HPDE6-E6E7 (cell line): ENCODE data around the gene RAB3C.

Experiments used
- DNase-seq: peaks from one replicate; pipeline ENCODE4 v3.0.0; 2011; ENCODE audit warnings: missing footprints; ENCODE audit errors: extremely low spot score

RAB3C gene

DNA sequence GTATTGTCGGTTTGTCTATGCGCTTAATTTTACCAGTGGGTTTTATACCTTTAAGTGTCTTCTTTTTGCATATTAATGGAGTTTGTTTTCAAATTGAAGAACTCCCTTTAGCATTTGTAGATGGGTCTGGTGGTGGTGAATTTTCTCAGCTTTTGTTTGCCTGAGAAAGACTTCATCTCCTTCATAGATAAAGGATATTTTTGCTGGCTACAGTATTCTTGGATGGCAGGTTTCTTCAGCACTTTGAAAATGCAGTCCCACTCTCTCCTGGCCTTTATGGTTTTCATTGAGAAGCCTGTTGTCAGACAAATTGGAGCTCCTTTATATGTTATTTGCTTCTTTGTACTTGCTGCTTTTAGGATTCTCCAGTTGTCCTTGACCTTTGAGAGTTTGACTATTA, 142.1 kb downstream of the RAB3C start:
- DNase-seq = no peak

DNA sequence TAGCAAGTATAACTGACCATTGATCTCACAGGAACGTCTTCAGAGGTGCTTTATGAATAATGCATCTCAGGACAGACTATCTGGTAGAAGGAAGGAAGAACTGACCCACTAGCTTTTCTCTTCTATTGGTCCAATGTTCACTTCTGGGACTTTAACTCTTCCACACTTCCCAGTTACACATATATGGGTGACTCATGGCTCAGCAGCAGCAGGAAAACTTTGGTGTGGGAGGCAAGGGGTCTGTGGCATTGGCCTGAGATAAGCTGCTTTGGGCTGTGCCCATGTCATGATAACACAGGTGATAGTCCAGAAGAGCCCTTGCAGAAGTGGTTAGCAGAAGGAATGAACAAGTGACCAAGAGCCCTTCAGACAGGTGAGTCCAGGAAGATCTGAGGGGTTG, 148.8 kb downstream of the RAB3C start:
- no peak for DNase-seq

DNA sequence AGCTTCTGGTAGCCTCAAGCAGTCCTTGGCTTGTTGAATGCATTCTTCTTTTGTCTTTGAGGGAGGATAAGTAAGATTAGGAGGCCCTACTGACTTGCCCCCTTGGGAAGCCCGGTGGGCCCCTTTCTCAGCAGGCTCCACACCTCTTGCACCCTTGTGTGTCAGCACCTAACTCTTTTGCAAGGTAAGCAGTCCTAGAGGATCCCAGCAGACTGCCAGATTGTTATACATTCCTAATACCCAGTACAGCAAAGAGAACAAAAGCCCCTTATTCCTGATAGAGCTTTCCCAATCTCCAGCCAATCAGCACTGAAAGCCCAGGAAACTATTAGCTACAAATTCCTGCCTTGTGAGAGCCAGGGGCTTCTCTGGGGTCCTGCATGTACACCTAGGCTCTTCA, 152.8 kb downstream of the RAB3C start:
- DNase-seq = no peak

DNA sequence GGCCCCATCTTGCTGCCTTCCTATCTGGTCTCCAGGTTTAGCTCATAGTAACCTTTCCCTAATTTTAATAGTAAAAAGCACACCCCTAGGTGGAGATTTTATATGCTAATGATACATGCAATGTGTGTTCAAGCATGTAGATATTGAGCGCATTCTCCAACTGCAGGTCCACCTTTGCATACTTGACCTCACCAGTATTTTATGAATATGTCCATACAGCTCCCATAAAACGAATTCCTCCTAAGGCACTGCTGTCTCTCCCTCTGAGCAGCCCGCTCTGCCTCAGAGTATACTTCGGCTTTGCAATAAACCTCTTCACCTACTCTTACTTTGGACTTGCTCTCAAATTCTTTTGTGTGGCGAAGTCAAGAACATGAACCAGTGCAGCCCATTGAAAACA, 153.3 kb downstream of the RAB3C start:
- no peak for DNase-seq

DNA sequence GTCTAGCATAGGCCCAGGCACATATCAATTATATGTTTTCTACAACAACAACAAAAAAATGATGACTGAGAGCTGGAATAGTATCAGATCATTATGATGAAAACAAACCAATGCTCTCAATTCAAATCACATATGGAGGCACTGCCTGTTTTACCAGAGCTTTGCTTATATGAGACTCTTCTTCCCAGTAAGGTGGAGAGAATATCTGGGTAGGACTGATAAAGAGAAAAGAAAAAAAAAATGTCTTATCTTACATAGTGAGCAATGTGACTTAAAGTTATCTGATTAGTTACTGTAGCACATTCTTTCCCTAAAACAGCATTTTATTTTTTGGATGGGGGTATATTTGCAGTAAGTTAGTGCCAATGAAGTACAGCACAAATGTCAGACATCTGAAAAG, 154.8 kb downstream of the RAB3C start:
- no peak for DNase-seq

DNA sequence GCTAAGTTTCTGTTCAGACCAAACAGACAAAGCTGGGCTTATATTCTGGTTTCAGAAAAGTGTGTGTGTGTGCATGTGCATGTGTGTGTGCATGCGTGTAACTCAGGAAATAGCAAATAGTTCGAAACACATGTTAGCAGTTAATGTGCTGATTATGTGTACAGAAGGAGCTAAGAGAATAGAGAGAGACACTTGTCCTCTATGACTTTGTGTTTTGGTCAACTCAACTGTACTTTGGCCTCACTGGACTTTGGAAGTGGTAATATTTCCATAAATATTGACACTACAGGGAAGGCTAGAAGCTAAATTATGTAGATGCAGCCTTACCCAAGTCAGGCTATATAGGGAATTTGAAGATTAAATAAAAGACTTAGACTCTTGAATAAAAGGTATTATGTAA, 155.5 kb downstream of the RAB3C start:
- DNase-seq = no peak

DNA sequence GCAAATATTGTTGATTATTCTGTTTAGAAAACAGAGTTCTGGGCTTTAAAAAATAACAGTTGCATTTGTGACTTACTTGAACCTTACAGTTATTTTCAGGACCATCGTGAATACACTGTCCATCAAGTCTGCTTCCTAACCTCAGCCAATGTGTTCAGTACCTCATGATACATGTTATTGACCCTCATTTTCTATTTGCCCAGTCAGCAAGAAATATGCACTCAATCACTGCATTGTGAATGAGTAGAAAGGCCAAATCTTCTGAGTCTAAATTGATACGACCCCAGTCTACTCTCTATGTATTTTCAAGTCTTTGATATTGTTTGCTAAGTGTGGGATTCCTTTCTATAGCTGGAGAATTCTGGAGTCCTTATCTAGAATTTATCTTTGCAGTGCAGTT, 156.2 kb downstream of the RAB3C start:
- no peak for DNase-seq

DNA sequence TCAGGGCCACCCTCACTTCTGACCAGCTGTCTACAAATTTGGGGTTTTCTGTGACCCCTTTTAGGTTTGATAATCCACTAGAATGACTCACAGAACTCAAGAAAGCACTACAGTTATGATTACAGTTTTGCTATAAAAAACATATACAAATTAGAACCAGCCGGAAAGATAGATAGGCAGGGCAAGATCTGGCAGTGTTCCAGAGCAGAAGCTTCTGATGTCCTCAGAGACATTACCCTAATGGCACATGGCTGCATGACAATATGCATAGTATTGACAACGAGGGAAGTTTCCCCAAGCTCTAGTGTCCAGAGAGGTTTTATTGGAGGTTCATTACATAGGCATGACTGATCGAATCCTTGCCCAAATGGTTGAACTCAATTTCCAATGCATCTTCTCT, 158.1 kb downstream of the RAB3C start:
- no peak for DNase-seq

DNA sequence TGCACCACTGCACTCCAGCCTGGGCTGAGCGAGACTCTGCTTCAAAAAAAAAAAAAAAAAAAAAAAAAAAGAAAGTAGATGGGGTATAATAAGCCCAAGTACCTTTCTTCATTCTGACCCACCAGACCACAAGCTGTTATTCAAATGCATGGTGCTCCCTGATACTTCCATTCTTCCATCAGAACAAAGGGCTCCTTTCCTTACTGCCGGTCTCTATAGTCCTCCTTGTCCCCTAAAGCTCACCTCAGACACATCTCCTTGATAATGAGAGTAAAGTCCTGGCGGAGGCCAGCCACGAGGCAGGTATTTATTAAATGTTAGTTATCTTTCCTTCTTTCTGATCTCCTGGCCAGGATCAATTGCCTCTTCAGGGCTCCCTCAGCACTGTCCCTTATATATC, 162.5 kb downstream of the RAB3C start:
- DNase-seq = no peak

DNA sequence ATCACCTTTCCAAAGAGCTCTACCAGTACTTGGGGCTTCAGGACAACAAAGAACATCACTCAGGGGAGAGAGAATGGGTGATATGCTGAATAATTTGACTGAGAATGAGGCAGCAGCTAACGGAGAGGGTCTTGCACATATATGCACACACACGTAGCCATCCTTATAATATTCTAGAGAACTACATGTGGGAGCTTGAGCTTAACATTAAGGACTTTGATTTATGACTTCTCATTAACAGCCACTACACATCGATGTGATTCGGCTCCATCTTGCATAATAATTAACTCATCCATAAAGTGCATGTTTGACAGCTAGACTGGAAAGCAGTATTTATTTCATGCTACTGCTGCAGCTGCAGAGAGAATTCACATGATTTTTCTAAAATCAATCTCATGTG, 163.4 kb downstream of the RAB3C start:
- DNase-seq = no peak

DNA sequence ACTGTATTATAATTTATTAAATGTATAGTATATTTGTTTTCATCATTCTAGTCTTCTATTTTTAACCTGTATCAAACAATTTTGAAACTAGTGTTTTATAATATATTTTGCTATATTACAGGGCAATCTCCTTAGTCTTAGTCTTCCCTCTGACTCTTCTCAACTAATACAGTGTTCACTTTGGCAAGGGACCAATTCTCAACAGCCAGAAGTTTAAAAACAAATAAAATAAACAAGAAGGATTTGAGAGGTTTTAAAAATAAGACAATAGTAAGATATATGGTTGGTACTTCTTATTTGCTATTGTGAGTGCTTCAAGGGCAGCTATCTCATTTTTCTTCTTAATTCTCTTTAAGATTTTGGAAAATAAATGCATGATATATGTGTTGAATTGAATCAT, 167.2 kb downstream of the RAB3C start:
- no peak for DNase-seq

DNA sequence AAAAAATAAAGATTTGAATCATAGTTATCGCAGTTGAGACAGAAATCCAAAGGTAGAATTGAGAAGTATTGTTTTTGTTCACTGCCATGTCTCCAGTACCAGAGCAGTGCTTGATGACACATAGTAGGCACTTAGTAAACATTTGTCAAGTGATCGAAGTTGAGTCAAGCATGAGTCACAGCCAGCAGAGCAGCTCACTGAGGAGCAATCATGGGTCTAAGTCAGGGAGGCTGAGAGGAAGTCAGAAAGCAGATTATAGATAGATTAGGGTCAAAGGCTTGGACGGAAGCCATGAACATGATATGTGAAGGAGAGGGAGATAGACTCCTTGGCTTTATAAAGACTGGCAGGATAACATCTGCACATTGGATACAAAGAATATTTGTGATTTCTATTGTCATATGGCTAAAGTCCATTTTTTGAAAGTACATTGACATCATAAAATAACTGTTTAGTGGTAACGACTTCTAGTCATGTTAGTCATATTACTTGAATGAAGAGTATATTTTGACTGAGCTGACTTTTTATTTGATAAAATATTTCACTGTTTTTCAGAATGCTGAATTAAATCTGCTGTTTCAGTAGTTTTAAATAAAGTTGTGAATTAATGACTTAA, 168.5 kb downstream of the RAB3C start:
- DNase-seq = no peak

DNA sequence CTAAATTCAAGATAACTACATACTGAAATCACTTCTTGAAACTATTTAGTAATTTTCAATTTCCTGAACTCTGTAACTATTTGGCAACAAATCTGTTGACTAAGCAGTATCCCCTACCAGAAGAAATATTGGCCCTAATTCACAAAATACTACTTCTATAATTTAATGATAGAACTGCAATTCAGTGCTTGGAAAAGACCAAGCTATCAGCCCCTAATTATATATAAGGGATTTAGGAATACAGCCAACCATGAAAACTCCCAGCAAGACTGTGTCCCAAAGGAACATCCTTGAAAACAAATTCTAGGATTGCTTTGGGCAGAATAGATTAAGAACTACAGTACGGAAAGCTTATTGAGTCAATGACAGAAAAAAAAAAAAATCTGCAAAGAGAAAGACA, 169.2 kb downstream of the RAB3C start:
- no peak for DNase-seq

DNA sequence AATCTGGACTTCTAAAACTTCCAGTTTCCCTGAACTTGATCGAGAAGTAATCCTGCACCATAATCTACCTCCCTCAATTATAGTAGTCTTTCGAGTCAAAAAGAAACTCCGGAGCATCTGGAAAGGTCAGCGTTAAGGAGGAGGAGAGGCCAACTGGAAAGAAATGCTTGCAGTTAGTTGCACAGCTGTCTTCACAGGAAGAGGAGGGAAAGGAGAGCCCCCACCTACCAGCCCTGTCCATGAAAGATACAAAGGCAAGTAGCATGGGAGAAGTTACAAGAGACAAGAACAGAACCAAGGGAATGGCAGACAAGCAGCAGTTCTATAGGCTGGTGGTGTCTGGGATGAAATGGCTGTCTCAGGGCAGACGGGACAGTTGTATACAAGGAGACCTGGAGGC, 170.6 kb downstream of the RAB3C start:
- no peak for DNase-seq

DNA sequence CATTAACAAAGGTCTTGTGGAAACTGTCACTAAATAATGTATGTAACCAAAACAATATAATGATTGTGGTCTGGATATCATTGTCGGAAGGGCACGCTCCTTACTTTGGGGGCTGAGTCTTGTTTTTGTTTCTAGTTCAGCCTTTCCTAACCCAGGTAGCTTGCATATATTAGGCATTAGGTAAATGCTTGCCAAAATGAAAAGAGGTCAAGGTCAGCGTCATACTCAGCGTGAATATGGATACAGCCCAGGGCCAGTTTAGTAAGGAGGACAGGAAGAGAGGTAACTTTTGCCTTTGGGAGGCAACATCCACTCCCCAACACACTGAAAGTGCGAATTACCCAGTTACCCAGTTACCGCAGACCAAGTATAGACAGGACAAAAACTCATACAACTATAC, 171.4 kb downstream of the RAB3C start:
- DNase-seq = no peak

DNA sequence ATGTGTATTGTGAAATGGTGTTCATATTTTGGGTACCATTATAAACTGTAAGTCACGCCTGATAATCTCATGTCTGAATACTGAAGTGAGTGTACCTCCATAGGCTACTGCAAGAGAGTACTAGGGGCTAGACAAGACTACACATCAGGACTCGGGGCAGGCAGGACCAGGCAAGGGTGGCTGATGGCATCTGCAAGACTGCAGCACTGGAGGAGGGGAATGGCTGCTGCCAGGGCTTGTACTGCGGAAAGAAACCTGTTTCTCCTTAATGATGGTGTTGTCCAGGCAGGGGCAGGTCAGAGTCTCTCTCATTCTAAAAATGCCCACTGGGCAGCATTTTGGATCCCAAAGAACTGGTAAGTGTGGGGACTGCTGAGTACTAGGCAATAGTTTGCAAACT, 172.5 kb downstream of the RAB3C start:
- no peak for DNase-seq

DNA sequence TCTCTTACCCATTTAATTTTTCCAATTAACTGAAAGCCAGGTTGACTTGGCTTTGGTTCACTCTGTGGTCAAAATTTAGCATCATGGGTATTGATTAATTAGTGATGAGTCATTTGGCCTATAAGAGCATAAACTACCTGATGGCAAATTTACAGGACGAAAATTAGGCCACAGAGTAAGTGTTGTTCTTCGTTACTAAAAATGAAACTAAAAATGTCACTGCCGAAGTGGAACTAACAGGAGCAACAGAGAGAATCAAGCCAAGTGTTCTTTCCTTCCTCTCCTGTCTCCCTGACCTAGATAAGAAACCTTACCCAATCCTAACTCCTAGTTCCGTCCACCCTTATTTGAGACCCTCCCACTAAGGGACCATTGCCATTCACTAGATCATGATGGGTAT, 176.9 kb downstream of the RAB3C start:
- DNase-seq = no peak

DNA sequence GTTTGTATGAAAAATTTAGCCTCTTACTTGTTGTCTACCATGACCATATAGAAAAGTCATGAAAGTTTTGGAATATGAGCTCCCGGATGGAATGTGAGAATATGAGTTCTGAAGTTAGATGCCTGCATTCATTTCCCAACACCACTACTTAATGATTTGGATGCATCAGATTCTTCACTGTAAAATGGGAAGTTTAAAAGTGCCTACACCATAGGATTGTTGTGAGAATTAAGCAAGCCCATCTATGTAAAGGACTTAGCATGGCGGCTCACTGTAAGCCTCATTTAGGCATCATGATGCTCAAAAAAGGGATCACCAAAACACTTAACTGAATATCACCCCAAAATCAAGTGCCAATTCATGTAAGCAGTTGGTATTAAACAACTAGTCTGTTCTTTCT, 177.3 kb downstream of the RAB3C start:
- no peak for DNase-seq

DNA sequence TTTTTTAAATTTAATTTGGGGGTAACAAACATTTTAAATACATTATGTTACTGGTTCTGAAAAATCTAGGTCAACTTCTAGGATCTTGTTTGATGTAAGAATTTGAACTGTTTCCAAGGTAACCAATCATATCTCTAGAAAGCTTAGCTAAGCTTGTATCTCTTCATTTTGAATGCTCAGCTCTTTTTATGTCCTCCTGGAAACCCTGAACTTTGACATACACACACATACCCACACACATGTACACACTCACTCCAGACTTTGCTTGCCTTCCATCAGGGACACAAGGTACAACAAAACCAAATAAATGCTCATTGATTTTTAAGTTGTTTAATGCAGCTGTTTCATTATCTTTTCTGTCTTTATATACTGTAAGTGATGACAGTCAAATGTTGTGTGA, 178.5 kb downstream of the RAB3C start:
- no peak for DNase-seq

DNA sequence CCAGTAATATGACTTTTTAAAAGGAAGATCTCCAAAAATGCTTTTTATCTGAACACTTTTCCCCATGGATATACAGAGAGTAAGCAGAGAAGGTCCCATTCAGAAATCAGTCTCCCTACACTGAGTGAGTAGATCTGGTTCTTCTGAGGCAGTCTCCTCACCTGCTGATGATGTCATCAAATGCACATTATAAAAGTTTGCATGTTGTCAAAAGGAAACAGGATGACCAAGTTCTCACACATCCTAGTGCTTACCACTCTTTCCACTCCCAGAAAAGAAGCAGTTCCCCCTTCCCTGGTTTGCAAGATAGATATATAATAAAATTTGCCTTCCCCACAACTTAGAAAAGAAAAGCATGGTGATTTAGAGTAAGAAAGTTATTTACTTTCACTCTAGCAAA, 180.5 kb downstream of the RAB3C start:
- DNase-seq = no peak

DNA sequence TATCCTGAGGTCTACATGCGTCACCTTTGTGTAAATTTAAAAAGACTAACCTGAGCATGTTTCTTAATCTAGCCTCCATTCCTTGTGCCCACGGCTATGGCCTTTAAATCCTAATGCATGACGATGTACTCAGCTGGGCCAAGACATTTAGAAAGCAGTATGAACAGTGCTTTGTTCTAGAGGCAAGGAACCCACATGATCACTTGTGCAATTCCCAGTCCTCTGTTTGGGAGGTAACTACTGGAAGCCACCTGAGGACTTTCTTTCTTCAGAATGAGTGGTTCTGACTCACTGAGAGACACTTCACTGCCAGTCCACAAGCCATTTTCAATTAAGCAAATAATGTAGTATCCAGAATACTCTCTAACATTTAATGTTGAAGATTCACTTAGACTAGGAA, 181.3 kb downstream of the RAB3C start:
- no peak for DNase-seq

DNA sequence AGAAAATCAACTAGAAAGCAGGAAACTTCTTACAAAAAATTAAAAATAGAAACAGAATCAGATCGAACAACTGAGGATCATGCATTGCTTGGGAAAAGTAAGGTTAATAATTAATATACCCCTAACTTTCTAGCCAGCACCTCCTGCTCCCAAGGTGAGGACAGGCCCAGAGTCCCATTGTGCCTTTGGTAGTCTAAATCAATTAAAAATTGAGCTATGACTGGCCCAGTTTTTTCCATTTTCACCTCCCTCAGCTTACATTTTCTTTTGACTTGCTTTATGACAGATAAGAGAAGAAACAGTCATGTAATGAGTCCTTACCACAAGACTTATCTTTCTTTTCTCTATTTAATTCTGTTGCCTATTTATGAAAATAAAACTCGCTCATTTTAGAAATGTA, 182.2 kb downstream of the RAB3C start:
- DNase-seq = no peak

DNA sequence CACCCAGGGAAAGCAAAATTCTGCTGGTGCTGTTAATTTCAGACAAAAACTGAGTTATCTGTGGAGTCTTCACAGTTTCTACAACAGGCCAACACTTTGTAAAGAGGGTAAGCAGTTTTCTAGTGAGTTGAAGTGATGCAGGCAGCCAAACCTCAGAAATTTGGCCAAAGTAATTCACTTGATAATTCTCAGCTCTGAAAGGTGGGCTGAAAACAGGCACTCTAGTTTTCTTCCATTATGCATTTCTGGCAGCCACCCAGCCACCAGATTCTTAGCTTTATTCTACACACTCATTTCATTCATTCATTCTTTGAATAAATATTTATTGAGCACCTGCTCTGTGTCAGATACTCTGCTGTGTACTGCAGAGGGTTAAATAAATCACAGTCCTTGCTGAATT, 184.2 kb downstream of the RAB3C start:
- DNase-seq = no peak

DNA sequence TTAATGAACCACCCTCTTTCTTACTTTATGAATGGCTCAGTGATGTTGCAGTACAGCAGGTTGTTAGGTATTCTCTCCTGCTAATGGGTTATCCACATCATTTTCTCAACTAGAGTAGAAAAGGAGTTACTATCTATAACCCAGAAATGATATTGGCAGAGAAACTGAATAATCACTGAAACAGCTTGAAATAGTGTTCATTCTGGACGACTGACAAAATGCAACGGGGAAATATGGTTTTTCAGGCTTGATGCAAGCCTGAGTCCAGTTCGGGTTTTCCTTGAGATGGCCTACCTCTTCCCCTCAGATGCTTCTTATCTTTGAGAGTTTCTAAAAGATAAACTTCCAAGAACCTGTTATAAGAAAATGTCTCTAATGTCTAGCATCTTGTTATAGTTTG, 187.3 kb downstream of the RAB3C start:
- DNase-seq = no peak

DNA sequence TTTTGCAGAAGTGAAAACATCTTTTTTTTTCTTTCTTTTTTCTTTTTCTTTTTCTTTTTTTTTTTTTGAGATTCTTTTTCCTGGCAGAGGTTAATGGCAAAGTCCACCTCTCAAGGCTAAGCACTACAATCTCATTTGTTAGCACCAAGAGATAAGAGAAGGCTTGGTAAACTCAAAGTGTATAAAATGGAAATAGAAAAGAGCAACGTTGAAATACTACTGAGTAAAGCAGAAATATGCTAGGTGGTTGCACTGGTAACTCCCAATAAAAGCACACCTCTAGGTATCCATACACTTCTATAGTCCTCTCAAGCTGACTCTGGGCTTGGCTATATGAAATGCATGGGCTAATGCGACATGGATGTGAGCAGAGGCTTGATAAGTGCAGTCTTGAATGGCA, 188.9 kb downstream of the RAB3C start:
- no peak for DNase-seq
